Stimulated activated CD8-positive, alpha-beta memory T cell treated with anti-CD3 and anti-CD28 coated beads, Interleukin-7, amount 100 ng/mL, for 24 hours (primary cell): ENCODE results near the gene SKIC8.
A peak's percentile ranks its signal among the peaks of the same experiment; 100 is the strongest.

Experiments used
- DNase-seq: peaks from one replicate; pipeline ENCODE4 v3.0.0-alpha.2; 2020; ENCODE audit warnings: low read depth

SKIC8 gene

GRCh38 chr15:78321786-78322185, 22.4 kb upstream of the SKIC8 start:
- no peak for DNase-seq

- no peak for DNase-seq
Measured at GRCh38 chr15:78321041-78321570, 21.7 kb upstream of the SKIC8 start.

- DNase-seq, result no peak
Measured at GRCh38 chr15:78320183-78320582, 20.8 kb upstream of the SKIC8 start.

GRCh38 chr15:78319588-78319987, 20.2 kb upstream of the SKIC8 start:
- no peak for DNase-seq

- no peak for DNase-seq
Measured at GRCh38 chr15:78317145-78317836, 17.9 kb upstream of the SKIC8 start.

- no peak for DNase-seq
Measured at GRCh38 chr15:78316283-78317083, 17.1 kb upstream of the SKIC8 start.

GRCh38 chr15:78315686-78316282, 16.4 kb upstream of the SKIC8 start:
- DNase-seq, result no peak

- no peak for DNase-seq
Measured at GRCh38 chr15:78314181-78314581, 14.8 kb upstream of the SKIC8 start.

GRCh38 chr15:78313383-78313782, 14.0 kb upstream of the SKIC8 start:
- DNase-seq, result no peak

- no peak for DNase-seq
Measured at GRCh38 chr15:78312957-78313356, 13.5 kb upstream of the SKIC8 start.

- DNase-seq, result no peak
Measured at GRCh38 chr15:78312536-78312935, 13.1 kb upstream of the SKIC8 start.

GRCh38 chr15:78311292-78311691, 11.9 kb upstream of the SKIC8 start:
- DNase-seq, result no peak

GRCh38 chr15:78308422-78309032, 9.1 kb upstream of the SKIC8 start:
- peak; percentile 21 for DNase-seq

GRCh38 chr15:78307976-78308375, 8.6 kb upstream of the SKIC8 start:
- DNase-seq, result no peak

GRCh38 chr15:78306176-78306774, 6.9 kb upstream of the SKIC8 start:
- no peak for DNase-seq

- DNase-seq, result no peak
Measured at GRCh38 chr15:78304216-78305066, 5.0 kb upstream of the SKIC8 start.

- DNase-seq, result no peak
Measured at GRCh38 chr15:78302579-78303312, 3.3 kb upstream of the SKIC8 start.

GRCh38 chr15:78301828-78302227, 2.4 kb upstream of the SKIC8 start:
- DNase-seq, result no peak

GRCh38 chr15:78301326-78301725, 1.9 kb upstream of the SKIC8 start:
- no peak for DNase-seq

- DNase-seq, result no peak
Measured at GRCh38 chr15:78292219-78292618, 7.2 kb downstream of the SKIC8 start.
